Right kidney (tissue), 1 donor: ENCODE data around the gene TEX36.
"Not testable (repeated sequence)": the region's sequence is repeated elsewhere in the genome, so short reads cannot be mapped to it uniquely, and the experiment has no call there.

Experiments used
- DNase-seq: peaks from one replicate; pipeline ENCODE4 v3.0.0-alpha.2; 2016

TEX36 gene

DNA sequence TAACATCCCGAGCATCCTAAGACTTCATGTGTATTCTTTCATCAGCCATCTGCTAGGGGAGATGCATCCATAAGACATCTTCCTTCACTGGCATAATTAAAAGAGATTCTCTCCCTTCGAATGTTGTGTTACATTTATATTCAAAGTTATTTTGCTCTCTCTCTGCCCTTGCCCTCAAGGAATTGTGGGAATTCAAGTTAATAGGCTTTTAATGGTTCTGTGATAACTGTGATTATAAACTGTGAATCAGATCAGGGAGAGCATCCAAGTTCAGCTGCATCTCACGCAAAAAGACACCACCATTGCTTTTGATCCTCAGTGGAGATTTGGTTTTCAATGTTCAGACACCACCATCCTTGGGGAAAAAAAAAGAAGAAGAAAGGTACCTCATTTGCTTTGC, 9.2 kb upstream of the TEX36 start:
- no peak for DNase-seq

- DNase-seq, result no peak
Measured at GRCh38 chr10:125691160-125691981, 8.4 kb upstream of the TEX36 start.

DNA sequence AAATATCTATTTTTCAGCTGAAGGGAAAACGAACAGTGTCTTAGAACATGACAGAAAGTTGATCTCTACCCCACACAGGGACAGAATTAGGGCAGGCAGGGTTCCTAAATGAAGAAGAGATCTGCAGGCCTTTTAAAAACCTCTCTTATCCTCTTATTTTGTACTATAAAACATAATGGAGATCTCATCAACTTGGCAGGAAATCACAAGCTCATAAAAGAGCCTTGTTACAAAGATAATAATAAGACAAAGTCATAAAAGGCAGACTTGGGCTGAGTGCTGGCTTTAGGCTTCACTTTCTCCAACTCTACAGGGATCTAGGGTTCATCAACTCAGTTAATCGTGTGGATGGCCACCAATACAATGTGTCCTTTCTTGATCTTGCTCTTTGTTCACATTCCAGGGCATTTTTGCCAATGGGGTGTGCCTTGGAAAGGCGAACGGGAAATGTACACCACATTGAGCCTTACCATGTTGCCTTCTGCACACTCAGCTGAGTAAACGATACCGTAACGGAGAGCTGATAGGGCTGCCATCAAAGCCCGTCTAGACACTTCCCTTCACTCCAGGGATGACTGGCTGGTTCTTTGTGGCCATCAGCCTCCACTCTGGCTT, 7.1 kb upstream of the TEX36 start:
- no peak for DNase-seq

GRCh38 chr10:125687507-125688185, 4.7 kb upstream of the TEX36 start:
- no peak for DNase-seq

GRCh38 chr10:125684581-125684980, 1.6 kb upstream of the TEX36 start:
- DNase-seq, result no peak

- DNase-seq, result no peak
Measured at GRCh38 chr10:125683821-125684220, 858 bp upstream of the TEX36 start.

- DNase-seq, result no peak
Measured at GRCh38 chr10:125679436-125679835, 3.5 kb downstream of the TEX36 start.

DNA sequence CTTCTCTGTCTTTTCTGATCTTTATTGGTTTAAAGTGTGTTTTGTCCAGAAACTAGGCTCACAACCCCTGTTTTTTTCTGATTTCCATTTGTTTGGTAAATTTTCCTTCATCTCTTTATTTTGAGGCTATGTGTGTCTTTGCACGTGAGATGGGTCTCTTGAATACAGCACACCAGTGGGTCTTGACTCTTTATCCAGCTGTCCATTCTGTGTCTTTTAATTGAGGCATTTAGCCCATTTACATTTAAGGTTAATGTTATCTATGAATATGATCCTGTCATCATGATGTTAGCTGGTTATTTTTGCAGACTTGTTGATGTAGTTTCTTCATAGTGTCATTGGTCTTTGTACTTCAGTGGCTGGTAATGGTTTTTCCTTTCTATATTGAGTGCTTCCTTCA, 10.1 kb downstream of the TEX36 start:
- no peak for DNase-seq

- no peak for DNase-seq
Measured at GRCh38 chr10:125662584-125662983, 20.4 kb downstream of the TEX36 start.

GRCh38 chr10:125661941-125662515, 20.9 kb downstream of the TEX36 start:
- no peak for DNase-seq

DNA sequence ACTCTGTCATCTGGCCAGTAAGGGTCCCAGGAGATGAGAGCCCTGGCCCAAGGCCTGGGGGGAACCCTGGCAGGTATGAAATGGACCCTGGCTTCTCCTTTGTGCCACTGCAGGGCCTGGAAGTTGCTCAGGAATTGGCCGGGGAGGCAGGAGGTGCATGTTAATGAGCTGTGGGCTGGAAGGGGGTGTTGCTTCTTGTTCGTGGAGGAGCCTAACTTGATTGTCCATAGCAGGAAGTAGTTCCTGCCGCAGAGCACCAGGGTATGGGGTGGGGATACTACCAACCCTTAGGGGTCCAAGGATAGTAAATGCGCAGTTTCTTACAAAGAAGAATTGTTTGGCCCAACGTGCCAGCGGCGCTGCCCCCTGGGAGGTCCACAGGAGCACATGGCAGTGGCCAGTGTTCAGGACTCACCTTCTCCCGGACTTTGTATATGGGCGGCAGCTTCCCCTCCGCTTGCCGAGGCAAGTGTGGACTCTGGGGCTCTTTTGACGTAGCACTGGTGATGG, 21.5 kb downstream of the TEX36 start:
- DNase-seq, result no peak

- no peak for DNase-seq
Measured at GRCh38 chr10:125659071-125659470, 23.9 kb downstream of the TEX36 start.

- no peak for DNase-seq
Measured at GRCh38 chr10:125656523-125656922, 26.4 kb downstream of the TEX36 start.

DNA sequence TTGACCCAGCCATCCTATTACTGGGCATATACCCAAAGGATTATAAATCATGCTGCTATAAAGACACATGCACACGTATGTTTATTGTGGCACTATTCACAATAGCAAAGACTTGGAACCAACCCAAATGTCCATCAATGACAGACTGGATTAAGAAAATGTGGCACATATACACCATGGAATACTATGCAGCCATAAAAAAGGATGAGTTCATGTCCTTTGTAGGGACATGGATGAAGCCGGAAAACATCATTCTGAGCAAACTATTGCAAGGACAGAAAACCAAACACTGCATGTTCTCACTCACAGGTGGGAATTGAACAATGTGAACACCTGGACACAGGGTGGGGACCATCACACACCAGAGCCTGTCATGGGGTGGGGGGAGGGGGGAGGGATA, 29.9 kb downstream of the TEX36 start:
- not testable (repeated sequence) for DNase-seq

- DNase-seq, result no peak
Measured at GRCh38 chr10:125646311-125646710, 36.7 kb downstream of the TEX36 start.

DNA sequence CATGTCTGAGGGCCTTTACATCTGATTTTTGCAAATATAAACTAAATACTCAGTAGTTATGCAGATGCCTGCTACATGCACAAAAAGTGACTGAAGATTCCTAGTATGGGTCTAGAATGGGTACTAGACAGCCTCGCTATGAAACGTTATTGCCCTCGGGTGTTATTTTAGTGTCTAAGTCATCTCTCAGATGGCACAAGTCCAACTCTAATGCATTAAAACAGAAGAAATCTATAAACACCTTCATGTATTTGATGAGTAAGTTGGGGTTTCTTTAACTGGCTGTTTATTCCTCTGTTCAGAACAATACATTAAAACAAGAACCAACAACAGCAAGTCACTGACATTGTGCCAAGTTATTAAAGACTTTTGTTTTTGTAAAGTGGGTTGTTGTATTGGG, 41.6 kb downstream of the TEX36 start:
- DNase-seq, result no peak

DNA sequence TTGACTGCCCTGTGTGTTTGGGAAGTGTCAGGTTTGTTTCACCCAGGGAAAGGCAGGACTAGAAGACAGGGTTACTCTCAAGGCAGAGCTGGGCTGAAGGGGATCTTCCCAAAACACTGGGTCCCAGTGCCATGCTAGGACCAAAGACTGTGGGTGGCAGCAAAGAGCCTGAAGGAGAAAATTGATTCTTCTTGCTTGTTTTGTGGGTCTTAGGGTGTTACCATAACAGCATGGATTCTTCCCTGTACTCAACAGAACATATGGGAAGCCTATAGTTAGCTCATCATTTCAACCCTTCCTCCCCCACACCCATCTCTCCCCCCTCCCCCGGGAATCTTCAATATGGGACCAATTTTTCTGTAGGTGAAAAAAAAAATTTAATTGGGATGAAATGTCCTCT, 42.3 kb downstream of the TEX36 start:
- no peak for DNase-seq

DNA sequence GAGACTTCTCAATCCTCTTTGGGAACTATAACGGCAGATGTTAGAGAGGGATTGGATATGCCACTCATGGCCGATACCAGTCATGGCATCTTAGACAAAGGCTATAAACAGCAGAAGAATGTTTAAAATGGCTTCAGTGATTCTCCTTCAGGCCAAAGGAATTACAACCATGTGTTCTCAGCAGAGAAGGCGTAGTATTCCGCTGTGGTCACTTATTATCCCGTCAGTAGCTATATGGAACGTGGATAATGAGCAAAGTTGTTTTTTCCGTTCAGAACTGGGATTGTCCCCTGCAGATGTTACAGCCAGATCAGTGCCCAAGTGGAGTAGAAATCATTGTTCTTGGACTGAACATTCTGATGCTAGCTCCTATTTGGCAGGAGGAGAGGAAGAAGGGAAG, 43.1 kb downstream of the TEX36 start:
- DNase-seq, result no peak

GRCh38 chr10:125638555-125638954, 44.4 kb downstream of the TEX36 start:
- DNase-seq, result no peak

DNA sequence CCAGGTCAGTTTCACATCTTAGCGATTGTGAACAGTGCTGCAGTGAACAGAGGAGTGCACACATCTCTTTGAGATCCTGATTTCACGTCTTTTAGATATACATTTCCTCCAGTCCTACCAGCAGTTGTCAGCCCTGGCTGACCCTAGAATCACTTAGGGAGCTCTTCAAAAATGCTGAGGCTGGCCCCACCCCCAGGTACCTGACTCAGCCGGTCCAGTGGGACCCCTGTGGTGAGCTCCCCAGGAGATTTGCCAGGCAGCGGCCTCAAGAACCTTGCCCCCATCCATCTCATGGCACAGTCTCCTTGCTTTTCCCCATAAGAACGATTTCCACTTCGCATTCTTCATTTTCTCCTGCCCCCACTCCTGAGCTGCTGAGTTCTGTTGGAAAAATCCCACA, 45.5 kb downstream of the TEX36 start:
- no peak for DNase-seq

GRCh38 chr10:125634606-125635005, 48.4 kb downstream of the TEX36 start:
- no peak for DNase-seq

DNA sequence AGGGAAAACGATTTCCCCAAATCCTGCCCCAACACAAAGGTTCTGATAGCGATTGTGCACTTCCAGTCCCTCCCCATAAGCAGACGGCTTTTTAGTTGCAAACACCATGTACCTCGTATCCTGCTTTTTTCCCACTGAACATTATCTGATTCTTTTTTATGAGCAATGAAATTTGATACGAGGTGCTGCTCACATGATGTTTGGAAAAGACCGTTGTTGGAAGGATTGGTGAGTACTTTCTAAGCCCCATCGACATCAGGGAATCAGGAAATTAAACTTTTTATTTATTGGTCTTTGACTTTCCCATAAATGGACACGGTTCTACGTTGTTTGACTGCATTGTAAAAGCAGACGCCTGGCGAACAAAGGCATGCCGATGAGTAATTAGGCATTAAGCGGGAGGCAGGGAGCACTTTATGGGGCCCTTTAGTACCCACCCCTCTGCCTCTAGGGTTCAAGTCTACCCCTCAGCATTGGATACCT, 49.4 kb downstream of the TEX36 start:
- peak; percentile 4 for DNase-seq

- no peak for DNase-seq
Measured at GRCh38 chr10:125631806-125632205, 51.2 kb downstream of the TEX36 start.
